Astrocyte (in vitro differentiated cells and primary cell): ENCODE measurements around the gene CERCAM. TPM values are rescaled to one million over a fixed set of nuclear protein-coding genes. Genes with fewer than 3 reads are reported as not detected.

ENCODE experiments used
- DNase-seq: peaks from one replicate; pipeline ENCODE4 v3.0.0-alpha.2; 2010; ENCODE audit warnings: low read depth
- FAIRE-seq: peaks from 2 replicates; lab custom pipeline; 2011; peaks lifted over from hg19 to GRCh38; lab: Jason Lieb, UNC
- H2AFZ ChIP-seq: 2 replicates; pipeline ENCODE4 v1.6.0; 2012; ENCODE audit warnings: low read depth, low read length, inconsistent platforms
- H3K27ac ChIP-seq: 2 replicates; pipeline ENCODE4 v1.5.1; 2011; ENCODE audit warnings: low read depth, low read length, inconsistent platforms
- H3K27me3 ChIP-seq: 2 replicates; pipeline ENCODE4 v1.6.0; 2011; ENCODE audit warnings: low read length, inconsistent platforms; ENCODE audit not compliant: insufficient read depth
- H3K36me3 ChIP-seq: 2 replicates; pipeline ENCODE4 v1.5.1; 2011; ENCODE audit warnings: low read length, inconsistent platforms; ENCODE audit not compliant: insufficient read depth
- H3K4me1 ChIP-seq: 2 replicates; pipeline ENCODE4 v1.5.1; 2011; ENCODE audit warnings: low read length, inconsistent platforms; ENCODE audit not compliant: insufficient read depth
- H3K4me2 ChIP-seq: 2 replicates; pipeline ENCODE4 v1.6.0; 2012; ENCODE audit warnings: low read length, inconsistent platforms
- H3K4me3 ChIP-seq: 2 replicates; pipeline ENCODE4 v1.5.1; 2011; ENCODE audit warnings: low read depth, mild to moderate bottlenecking, low read length, inconsistent platforms; ENCODE audit not compliant: insufficient read depth
- H3K79me2 ChIP-seq: 2 replicates; pipeline ENCODE4 v1.6.0; 2012; ENCODE audit warnings: mild to moderate bottlenecking, low read length, inconsistent platforms; ENCODE audit not compliant: insufficient read depth
- H3K9ac ChIP-seq: 2 replicates; pipeline ENCODE4 v1.6.0; 2012; ENCODE audit warnings: mild to moderate bottlenecking, low read length, inconsistent platforms
- H3K9me3 ChIP-seq: 2 replicates; pipeline ENCODE4 v1.5.1; 2012; ENCODE audit warnings: low read depth, mild to moderate bottlenecking, low read length, inconsistent platforms; ENCODE audit not compliant: insufficient read depth
- H4K20me1 ChIP-seq: 2 replicates; pipeline ENCODE4 v1.6.0; 2012; ENCODE audit warnings: low read length, inconsistent platforms; ENCODE audit not compliant: insufficient read depth
- H3K27ac Mint-ChIP-seq: one replicate; pipeline ENCODE4 v1.8.0; 2021; ENCODE audit warnings: mild to moderate bottlenecking, mixed read lengths; ENCODE audit not compliant: unreplicated experiment
- H3K27me3 Mint-ChIP-seq: one replicate; pipeline ENCODE4 v1.8.0; 2021; ENCODE audit warnings: low read depth, mixed read lengths; ENCODE audit not compliant: unreplicated experiment
- H3K36me3 Mint-ChIP-seq: one replicate; pipeline ENCODE4 v1.8.0; 2021; ENCODE audit warnings: low read depth, mixed read lengths; ENCODE audit not compliant: unreplicated experiment
- H3K4me1 Mint-ChIP-seq: one replicate; pipeline ENCODE4 v1.8.0; 2021; ENCODE audit warnings: low read depth, mixed read lengths; ENCODE audit not compliant: unreplicated experiment
- H3K4me3 Mint-ChIP-seq: one replicate; pipeline ENCODE4 v1.8.0; 2021; ENCODE audit warnings: mild to moderate bottlenecking, moderate library complexity, mixed read lengths; ENCODE audit not compliant: unreplicated experiment
- H3K9me3 Mint-ChIP-seq: one replicate; pipeline ENCODE4 v1.8.0; 2021; ENCODE audit warnings: mild to moderate bottlenecking, mixed read lengths; ENCODE audit not compliant: unreplicated experiment
- EZH2 ChIP-seq: IDR thresholded peaks from 2 replicates; pipeline ENCODE4 v1.6.1; 2012; ENCODE audit warnings: mild to moderate bottlenecking, low read length, inconsistent platforms; ENCODE audit not compliant: insufficient read depth
- total RNA-seq: library from RNA; stranded (reverse); gene quantifications from 2 replicates; pipeline ENCODE4 v1.2.1, GENCODE V29; 2021
- TF ChIP-seq, protein P1 (sequence below): IDR thresholded peaks from 2 replicates; pipeline ENCODE4 v1.5.1; 2011; ENCODE audit warnings: low read depth, mild to moderate bottlenecking, inconsistent platforms, low read length, moderate library complexity; ENCODE audit not compliant: insufficient read depth

CERCAM gene
- total RNA-seq, 1 donor from 2014 or later: 66.1 TPM

DNA sequence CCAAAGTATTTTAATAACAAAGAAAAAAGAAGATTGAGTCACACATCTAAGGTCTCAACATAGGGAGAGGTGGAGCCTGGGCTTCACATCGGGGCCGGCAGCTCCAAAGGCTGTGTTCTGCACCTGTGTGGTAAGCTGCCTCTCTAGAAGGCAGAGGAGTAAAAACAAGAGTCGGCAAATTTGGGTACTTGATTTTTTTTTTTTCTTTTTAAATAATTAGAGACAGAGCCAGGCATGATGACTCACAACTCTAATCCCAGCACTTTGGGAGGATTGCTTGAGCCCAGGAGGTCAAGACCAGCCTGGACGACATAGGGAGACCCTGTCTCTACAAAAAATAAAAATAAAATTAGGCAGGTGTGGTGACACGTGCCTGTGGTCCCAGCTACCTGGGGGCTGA lies 44.8 kb upstream of the CERCAM start:
- TF ChIP-seq EZH2: no peak
- TF ChIP-seq, protein P1, sequence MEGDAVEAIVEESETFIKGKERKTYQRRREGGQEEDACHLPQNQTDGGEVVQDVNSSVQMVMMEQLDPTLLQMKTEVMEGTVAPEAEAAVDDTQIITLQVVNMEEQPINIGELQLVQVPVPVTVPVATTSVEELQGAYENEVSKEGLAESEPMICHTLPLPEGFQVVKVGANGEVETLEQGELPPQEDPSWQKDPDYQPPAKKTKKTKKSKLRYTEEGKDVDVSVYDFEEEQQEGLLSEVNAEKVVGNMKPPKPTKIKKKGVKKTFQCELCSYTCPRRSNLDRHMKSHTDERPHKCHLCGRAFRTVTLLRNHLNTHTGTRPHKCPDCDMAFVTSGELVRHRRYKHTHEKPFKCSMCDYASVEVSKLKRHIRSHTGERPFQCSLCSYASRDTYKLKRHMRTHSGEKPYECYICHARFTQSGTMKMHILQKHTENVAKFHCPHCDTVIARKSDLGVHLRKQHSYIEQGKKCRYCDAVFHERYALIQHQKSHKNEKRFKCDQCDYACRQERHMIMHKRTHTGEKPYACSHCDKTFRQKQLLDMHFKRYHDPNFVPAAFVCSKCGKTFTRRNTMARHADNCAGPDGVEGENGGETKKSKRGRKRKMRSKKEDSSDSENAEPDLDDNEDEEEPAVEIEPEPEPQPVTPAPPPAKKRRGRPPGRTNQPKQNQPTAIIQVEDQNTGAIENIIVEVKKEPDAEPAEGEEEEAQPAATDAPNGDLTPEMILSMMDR: no peak
- H3K79me2 ChIP-seq: peaks cover 56% of the 10 kb centered on the region
- H3K9ac ChIP-seq: no peak overlapping the region
- no peaks in the 10 kb centered on the region for H3K36me3 ChIP-seq
- FAIRE-seq: no peak
- peaks cover 12% of the 10 kb centered on the region for H3K4me1 ChIP-seq
- no peak overlapping the region for H3K4me3 ChIP-seq
- no peak for DNase-seq
- Mint-ChIP-seq H3K4me1 (peaks cover 24% of the 10 kb centered on the region), H3K36me3 (peaks cover 5% of the 10 kb centered on the region), H3K27me3 (no peaks in the 10 kb centered on the region), H3K4me3 (no peak overlapping the region), H3K27ac (no peak overlapping the region), H3K9me3 (no peaks in the 10 kb centered on the region)
- H3K4me2 ChIP-seq: no peak overlapping the region
- no peak overlapping the region for H2AFZ ChIP-seq
- peaks cover 33% of the 10 kb centered on the region for H4K20me1 ChIP-seq
- H3K9me3 ChIP-seq: no peaks in the 10 kb centered on the region
- no peaks in the 10 kb centered on the region for H3K27me3 ChIP-seq
- no peak overlapping the region for H3K27ac ChIP-seq

DNA sequence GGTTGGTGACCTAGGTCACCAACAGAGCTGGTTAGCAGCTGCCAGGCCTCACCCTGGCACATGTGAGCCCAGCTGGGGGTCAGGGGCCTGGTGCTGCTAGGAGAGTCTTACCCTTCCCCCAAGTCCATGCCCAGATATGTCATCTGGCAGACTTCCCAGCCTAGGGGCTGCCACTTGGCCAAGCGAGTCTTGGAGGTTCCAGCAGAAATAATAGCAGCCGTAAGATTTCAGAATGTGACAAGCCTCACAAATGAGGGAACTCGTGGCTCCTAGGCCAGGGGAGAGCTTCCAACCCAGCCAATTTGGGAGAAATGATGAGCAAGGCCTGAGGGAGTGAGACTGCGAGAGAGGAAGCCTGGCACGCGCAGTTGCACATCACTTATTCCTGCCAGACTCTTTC lies 38.4 kb upstream of the CERCAM start:
- Histone ChIP-seq H3K4me1 (peaks cover 3% of the 10 kb centered on the region), H3K9ac (no peak overlapping the region), H2AFZ (no peak overlapping the region), H3K27ac (no peak overlapping the region), H3K79me2 (peaks cover 5% of the 10 kb centered on the region), H3K9me3 (no peaks in the 10 kb centered on the region), H3K36me3 (no peaks in the 10 kb centered on the region), H3K4me3 (no peak overlapping the region), H4K20me1 (peaks cover 59% of the 10 kb centered on the region), H3K4me2 (no peak overlapping the region), H3K27me3 (no peaks in the 10 kb centered on the region)
- no peaks in the 10 kb centered on the region for H3K4me1 Mint-ChIP-seq
- peaks cover 13% of the 10 kb centered on the region for H3K36me3 Mint-ChIP-seq
- H3K9me3 Mint-ChIP-seq: no peaks in the 10 kb centered on the region
- H3K27ac Mint-ChIP-seq: no peak overlapping the region
- TF ChIP-seq, protein P1: no peak
- no peak for TF ChIP-seq EZH2
- no peaks in the 10 kb centered on the region for H3K27me3 Mint-ChIP-seq
- FAIRE-seq: no peak
- no peak for DNase-seq
- H3K4me3 Mint-ChIP-seq: no peak overlapping the region

DNA sequence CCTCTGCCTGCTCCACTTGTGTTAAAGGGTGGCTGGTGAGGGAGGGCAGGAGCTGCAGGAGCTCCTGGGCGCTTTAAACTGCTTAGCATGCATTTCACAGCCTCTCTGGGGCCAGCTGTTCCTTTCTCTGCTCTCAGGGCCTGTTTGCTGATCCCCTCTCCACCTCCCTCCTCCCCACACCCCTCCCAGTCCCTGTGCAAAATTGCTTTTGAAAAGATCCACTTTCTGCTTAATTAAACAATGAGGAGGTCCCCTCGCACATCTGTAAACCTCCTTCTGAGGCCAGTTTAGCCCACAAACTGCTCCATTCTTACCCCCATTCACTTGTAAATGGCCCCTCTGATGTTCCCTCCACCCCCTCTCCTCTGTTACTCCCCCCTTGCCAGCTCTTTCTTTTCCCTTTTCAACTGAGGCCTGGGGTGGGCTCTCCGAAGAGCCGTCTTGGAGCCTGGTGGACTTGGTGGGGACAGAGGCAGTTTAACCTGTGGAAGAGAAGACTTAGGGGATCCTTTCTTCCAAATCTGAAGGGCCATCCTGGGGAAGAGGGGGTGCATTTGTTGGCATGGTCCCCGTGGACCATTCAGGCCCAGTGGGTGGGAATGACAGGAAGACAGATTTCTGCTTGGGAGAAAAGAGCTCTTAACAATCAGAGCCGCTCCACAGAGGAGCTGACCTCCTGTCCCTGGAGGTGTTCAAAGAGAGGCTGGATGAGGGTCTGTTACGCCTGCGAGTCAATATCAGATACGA lies 37.5 kb upstream of the CERCAM start:
- no peak overlapping the region for H3K9ac ChIP-seq
- no peak overlapping the region for H3K27ac Mint-ChIP-seq
- peaks cover 20% of the 10 kb centered on the region for H3K36me3 Mint-ChIP-seq
- no peak overlapping the region for H3K4me2 ChIP-seq
- H3K27me3 Mint-ChIP-seq: no peaks in the 10 kb centered on the region
- H4K20me1 ChIP-seq: peaks cover 59% of the 10 kb centered on the region
- no peaks in the 10 kb centered on the region for H3K36me3 ChIP-seq
- no peaks in the 10 kb centered on the region for H3K4me1 Mint-ChIP-seq
- no peak overlapping the region for H3K4me3 Mint-ChIP-seq
- no peaks in the 10 kb centered on the region for H3K9me3 ChIP-seq
- TF ChIP-seq, protein P1: no peak
- TF ChIP-seq EZH2: no peak
- DNase-seq (no peak), FAIRE-seq (no peak)
- no peaks in the 10 kb centered on the region for H3K79me2 ChIP-seq
- no peaks in the 10 kb centered on the region for H3K27me3 ChIP-seq
- no peaks in the 10 kb centered on the region for H3K9me3 Mint-ChIP-seq
- no peak overlapping the region for H3K27ac ChIP-seq
- no peak overlapping the region for H2AFZ ChIP-seq
- no peak overlapping the region for H3K4me3 ChIP-seq
- peaks cover 3% of the 10 kb centered on the region for H3K4me1 ChIP-seq
